HCT116 (cell line): ENCODE results near the gene TMC3.

Source experiments
- EZH2 ChIP-seq: fragments of 200-600 bp; sonication (generic); IDR thresholded peaks from 2 replicates; pipeline ENCODE4 v1.6.1; 2017; ENCODE audit warnings: antibody characterized with exemption, mixed run types
- FOSL1 ChIP-seq: IDR thresholded peaks from 2 replicates; pipeline ENCODE4 v1.6.1; 2012; ENCODE audit warnings: low read depth
- JUND ChIP-seq: IDR thresholded peaks from 2 replicates; pipeline ENCODE4 v1.6.1; 2012
- POLR2A ChIP-seq: IDR thresholded peaks from 2 replicates; pipeline ENCODE4 v1.7.0; 2011; ENCODE audit warnings: borderline replicate concordance; ENCODE audit not compliant: insufficient read depth, insufficient read length; ENCODE audit errors: extremely low read depth
- POLR2AphosphoS5 ChIP-seq: IDR thresholded peaks from 2 replicates; pipeline ENCODE4 v1.6.1; 2011; ENCODE audit warnings: mild to moderate bottlenecking, low read depth, low read length, moderate library complexity
- SIN3A ChIP-seq: IDR thresholded peaks from 2 replicates; pipeline ENCODE4 v1.6.1; 2012; ENCODE audit warnings: low read depth
- TF ChIP-seq, protein P1 (sequence below), 3 experiments: fragments of 200-600 bp in 1 of 3; sonication (generic) in 1 of 3; IDR thresholded peaks in 2 of 3; conservative IDR thresholded peaks in 1 of 3; 2 replicates each; pipeline ENCODE4 v1.5.1; 2012 to 2017; ENCODE audit warnings: low read depth in 2 of 3, low read length in 2 of 3, antibody characterized with exemption in 1 of 3, borderline replicate concordance in 1 of 3, control low read depth in 1 of 3, mild to moderate bottlenecking in 1 of 3, mixed read lengths in 1 of 3, mixed run types in 1 of 3, moderate library complexity in 1 of 3; ENCODE audit not compliant: insufficient read depth in 1 of 3
- TF ChIP-seq, protein P2 (sequence below): IDR thresholded peaks from 2 replicates; pipeline ENCODE4 v1.6.1; 2011; ENCODE audit warnings: mild to moderate bottlenecking, low read length, moderate library complexity; ENCODE audit not compliant: insufficient replicate concordance; ENCODE audit errors: extremely low read depth
- TF ChIP-seq, protein P3 (sequence below): IDR thresholded peaks from 2 replicates; pipeline ENCODE4 v1.6.1; 2012

DNA sequence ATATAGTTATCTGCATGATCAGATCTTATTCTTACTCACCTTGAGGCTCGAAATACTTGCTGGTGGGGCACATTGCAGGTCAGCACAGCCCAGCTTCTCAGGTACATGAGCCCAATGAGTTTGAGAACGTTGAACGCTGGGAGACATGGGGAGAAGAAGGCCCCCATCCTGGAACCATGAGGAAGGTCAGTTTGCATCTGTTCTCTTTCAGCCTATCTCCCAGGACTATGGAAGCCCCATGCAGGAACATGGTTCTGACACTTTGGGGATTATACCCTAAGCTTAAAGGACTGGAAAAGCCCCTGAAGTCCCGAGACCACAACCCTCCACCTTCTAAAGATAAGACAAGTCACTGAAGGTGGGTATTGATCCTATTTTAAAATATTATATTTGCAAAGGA lies 32.7 kb downstream of the TMC3 start:
- TF ChIP-seq, protein P1, sequence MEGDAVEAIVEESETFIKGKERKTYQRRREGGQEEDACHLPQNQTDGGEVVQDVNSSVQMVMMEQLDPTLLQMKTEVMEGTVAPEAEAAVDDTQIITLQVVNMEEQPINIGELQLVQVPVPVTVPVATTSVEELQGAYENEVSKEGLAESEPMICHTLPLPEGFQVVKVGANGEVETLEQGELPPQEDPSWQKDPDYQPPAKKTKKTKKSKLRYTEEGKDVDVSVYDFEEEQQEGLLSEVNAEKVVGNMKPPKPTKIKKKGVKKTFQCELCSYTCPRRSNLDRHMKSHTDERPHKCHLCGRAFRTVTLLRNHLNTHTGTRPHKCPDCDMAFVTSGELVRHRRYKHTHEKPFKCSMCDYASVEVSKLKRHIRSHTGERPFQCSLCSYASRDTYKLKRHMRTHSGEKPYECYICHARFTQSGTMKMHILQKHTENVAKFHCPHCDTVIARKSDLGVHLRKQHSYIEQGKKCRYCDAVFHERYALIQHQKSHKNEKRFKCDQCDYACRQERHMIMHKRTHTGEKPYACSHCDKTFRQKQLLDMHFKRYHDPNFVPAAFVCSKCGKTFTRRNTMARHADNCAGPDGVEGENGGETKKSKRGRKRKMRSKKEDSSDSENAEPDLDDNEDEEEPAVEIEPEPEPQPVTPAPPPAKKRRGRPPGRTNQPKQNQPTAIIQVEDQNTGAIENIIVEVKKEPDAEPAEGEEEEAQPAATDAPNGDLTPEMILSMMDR (IDR thresholded peaks at IDR 0.05 in 2 of 3, conservative IDR thresholded peaks at IDR 0.05 in 1 of 3; ENCODE audit: borderline replicate concordance in 1 of 3, insufficient read depth in 1 of 3, low read depth in 2 of 3, low read length in 2 of 3): no peak
- TF ChIP-seq, protein P2, sequence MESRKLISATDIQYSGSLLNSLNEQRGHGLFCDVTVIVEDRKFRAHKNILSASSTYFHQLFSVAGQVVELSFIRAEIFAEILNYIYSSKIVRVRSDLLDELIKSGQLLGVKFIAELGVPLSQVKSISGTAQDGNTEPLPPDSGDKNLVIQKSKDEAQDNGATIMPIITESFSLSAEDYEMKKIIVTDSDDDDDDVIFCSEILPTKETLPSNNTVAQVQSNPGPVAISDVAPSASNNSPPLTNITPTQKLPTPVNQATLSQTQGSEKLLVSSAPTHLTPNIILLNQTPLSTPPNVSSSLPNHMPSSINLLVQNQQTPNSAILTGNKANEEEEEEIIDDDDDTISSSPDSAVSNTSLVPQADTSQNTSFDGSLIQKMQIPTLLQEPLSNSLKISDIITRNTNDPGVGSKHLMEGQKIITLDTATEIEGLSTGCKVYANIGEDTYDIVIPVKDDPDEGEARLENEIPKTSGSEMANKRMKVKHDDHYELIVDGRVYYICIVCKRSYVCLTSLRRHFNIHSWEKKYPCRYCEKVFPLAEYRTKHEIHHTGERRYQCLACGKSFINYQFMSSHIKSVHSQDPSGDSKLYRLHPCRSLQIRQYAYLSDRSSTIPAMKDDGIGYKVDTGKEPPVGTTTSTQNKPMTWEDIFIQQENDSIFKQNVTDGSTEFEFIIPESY: no peak
- no peak for TF ChIP-seq SIN3A
- TF ChIP-seq POLR2A: no peak
- no peak for TF ChIP-seq JUND
- no peak for TF ChIP-seq POLR2AphosphoS5
- TF ChIP-seq EZH2: no peak
- TF ChIP-seq FOSL1: no peak
- TF ChIP-seq, protein P3, sequence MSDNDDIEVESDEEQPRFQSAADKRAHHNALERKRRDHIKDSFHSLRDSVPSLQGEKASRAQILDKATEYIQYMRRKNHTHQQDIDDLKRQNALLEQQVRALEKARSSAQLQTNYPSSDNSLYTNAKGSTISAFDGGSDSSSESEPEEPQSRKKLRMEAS: no peak
